GM21390 (cell line): ENCODE data around the gene DTD1.

Source experiments
- ATAC-seq: cut with Tn5 transposase; IDR thresholded peaks from one replicate; pipeline ENCODE4 v1.9.1; 2021; ENCODE audit not compliant: unreplicated experiment

The DTD1 gene

GRCh38 chr20:18614244-18614643 lies 26.4 kb downstream of the DTD1 start:
- ATAC-seq = no peak

DNA sequence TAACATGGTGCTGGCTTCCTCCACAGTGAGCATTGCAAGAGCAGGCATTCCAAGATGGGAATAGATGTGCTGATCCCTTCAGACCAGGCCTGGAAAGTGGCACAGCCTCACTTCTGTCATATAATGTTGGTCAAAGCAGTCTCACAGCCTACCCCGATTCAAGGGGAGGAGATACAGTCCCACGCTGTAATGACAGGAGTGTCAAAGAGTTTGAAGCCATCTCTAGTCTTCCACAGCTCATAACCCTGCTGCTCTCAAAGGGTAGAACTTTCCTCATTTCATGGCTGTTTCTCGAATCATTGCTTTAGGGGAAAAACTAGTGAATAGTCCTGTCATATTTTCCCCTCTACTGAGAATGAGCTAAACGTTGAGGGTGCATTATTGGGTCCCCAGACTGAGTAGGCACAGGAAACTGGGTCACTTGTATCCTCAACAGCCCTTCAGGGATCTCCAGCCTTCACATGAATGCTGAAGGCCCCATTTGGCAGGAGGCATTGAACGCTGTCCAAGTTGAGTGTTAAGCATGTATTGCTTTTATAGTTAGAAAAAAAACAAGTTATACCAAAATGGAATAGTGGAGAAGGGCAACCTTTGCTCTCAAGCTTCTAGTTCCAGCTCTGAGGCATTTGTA lies 27.3 kb downstream of the DTD1 start:
- no peak for ATAC-seq

DNA sequence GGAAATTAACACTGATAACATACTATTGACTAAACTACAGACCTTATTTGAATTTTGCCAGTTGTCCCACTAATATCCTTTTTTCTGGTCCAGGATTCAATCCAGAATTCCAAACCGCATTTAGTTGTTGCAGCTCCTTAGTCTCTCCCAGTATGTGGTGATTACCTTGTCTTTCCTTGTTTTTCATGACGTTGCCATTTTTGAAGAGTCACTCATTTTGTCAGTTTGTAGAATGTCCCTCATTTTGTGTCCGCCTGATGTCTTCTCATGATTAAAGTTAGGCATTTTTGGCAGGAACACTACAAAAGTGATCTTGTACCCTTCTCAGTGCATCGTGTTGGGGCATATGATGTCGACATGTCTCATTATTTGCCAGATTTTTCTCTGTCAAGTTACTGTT lies 33.1 kb downstream of the DTD1 start:
- no peak for ATAC-seq

GRCh38 chr20:18623156-18623910 lies 35.5 kb downstream of the DTD1 start:
- ATAC-seq = no peak

- no peak for ATAC-seq
Measured at GRCh38 chr20:18624948-18625347, 37.1 kb downstream of the DTD1 start.

GRCh38 chr20:18625907-18626655 lies 38.2 kb downstream of the DTD1 start:
- no peak for ATAC-seq

DNA sequence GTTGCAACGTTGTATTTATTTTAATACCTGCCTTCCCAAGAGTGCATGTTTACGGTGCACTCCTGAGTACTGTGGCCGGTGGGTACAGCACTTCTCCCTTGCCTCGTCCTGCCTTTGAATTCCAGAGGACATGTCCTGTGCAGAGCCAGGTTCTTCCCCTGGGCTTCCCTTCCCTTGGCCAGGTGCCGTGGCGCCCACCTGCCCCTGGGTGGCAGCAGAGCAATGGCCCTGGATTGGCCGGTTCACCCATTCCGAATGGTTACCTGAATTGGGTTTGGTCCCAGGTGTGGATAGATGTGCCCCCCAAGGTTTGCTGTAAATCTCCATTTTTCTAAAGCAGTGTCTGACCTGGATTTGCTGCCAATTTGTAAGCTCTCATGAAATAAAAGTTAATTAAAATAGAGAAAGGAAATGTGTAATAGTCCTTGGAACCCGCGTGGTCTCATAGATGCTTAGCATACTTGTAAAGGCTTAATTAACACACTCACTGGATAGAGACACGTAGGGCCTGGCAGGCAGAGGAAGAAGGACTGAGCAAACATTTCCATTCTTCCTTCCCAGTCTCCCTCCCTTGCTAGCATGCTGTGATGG lies 40.6 kb downstream of the DTD1 start:
- no peak for ATAC-seq

DNA sequence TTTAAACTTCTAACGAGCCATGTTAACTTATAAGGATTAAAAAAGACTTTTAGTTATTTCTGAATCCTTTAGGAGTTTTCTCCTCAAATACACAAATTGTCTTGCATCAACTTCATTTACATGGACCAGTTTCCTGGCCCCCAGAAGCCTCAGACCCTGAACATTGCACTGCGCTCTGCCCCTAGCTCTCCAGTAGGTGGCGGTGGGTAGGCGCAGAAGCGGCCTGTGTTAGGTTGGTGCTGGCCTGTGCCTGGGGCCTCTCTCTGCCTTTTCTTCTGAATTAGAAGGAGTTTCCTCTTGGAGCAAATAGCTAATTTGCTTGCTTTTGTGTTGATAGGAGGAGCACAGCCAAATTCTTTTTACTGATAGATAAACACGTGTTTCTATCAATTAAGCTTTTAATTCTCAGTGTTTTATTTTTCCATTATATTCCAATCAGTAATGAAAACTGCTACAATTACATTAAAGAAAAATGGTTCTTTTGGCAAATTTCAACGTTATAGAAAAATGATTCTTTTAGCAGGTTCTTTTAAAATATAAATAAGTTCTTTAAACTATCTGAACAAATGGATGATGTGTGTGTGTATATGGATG lies 44.4 kb downstream of the DTD1 start:
- ATAC-seq = peak; percentile 92

- ATAC-seq = no peak
Measured at GRCh38 chr20:18633411-18633810, 45.6 kb downstream of the DTD1 start.

- ATAC-seq = no peak
Measured at GRCh38 chr20:18634501-18634900, 46.6 kb downstream of the DTD1 start.

DNA sequence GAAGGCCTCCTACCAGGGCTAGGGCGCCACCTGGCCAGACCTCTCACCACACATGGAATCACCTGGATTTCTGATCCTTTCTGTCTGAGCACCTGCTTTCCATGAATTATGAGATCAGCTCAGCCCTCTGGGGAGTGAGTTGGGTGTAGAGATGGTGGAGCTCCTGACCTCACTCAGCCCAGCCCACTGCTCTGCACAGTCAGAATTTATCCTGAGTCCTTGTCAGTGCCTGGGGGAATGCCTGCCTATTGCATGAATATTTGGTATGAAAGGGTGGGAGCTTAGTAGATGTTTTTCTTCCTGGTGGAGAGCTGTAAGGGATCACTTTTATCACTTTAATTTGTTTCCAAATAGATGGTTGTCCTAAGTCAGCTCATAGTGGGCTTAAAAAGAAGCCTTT lies 47.5 kb downstream of the DTD1 start:
- no peak for ATAC-seq

GRCh38 chr20:18637224-18637623 lies 49.4 kb downstream of the DTD1 start:
- ATAC-seq = no peak

DNA sequence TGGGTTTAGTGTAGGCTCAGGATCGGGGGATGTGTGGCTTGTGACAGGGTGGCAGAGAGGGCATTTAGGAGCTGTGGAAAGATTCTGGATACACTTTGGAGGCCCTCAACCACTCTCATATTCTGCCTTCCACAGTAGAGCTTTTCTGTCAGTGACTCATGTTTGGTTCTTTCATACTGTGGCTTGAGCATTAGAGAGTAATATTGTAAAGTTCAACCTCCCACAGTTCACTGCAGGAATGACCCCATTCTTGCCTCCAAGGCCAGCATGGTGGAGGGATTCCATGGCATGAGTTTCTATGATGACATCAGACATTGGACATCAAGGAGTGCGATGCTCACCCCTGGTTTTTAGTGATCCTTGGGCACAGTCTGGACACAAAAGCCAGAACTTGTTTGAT lies 50.9 kb downstream of the DTD1 start:
- ATAC-seq = no peak

- ATAC-seq = no peak
Measured at GRCh38 chr20:18639501-18639979, 51.7 kb downstream of the DTD1 start.

DNA sequence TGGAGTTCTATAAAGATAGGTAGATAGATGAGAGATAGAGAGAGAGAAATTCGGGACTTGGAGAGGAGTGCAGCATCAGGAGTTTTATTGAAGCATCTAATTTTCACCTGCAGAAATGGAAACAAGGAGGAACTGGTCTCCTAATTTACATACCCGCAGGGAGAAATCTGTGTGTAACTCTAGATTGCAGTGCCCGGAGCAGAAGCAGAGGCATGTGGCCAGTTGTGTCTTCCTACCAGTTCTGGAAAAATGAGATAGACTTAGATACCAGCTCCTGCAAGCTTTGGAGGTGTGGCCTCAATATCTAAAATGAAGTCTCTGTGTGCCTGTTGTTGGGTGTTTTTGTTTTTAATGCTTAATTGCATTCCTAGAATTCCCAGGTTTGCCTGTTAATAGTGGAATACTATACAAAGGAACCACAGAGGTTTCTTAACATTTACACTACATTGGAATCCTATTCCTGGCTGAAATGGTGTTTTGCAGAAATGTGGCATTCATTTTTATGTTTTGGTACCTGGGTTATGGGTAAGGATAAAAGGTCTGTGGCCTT lies 57.4 kb downstream of the DTD1 start:
- ATAC-seq = no peak

- ATAC-seq = no peak
Measured at GRCh38 chr20:18645851-18646250, 58.0 kb downstream of the DTD1 start.

GRCh38 chr20:18647777-18648176 lies 59.9 kb downstream of the DTD1 start:
- ATAC-seq = no peak

DNA sequence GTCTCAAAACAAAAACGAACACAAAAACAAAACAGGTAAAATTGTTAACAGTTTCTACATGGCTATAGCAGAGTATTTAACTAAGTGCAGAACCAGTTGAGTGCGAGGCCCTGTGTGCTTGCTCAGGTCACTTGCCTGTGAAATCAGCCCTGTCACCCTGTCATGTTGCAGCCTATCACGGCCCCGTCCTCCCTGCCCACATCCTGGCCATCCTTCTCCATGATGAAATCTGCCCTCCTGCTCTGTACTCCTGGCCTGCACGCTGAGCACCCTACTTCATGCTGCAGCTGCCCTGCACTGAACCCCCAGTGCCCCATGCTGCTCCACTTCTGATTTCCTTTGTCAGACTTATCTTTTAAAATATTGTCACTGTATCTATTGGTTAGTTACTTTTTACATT lies 62.4 kb downstream of the DTD1 start:
- no peak for ATAC-seq

GRCh38 chr20:18653736-18654447 lies 66.0 kb downstream of the DTD1 start:
- no peak for ATAC-seq

GRCh38 chr20:18654448-18654773 lies 66.6 kb downstream of the DTD1 start:
- no peak for ATAC-seq
